GM21423 (cell line): ENCODE results near the gene SORCS3.

ENCODE experiments used
- ATAC-seq: cut with Tn5 transposase; IDR thresholded peaks from one replicate; pipeline ENCODE4 v1.9.1; 2021; ENCODE audit warnings: mild to moderate bottlenecking, moderate library complexity; ENCODE audit not compliant: unreplicated experiment

SORCS3 gene

GRCh38 chr10:104643303-104643663 lies 2.2 kb downstream of the SORCS3 start:
- ATAC-seq = no peak

- ATAC-seq = no peak
Observed at GRCh38 chr10:104646146-104646545, 5.1 kb downstream of the SORCS3 start.

GRCh38 chr10:104648421-104648820 lies 7.3 kb downstream of the SORCS3 start:
- no peak for ATAC-seq

GRCh38 chr10:104650072-104650471 lies 9.0 kb downstream of the SORCS3 start:
- no peak for ATAC-seq

GRCh38 chr10:104650635-104651331 lies 9.7 kb downstream of the SORCS3 start:
- no peak for ATAC-seq

- no peak for ATAC-seq
Observed at GRCh38 chr10:104657036-104657435, 15.9 kb downstream of the SORCS3 start.

GRCh38 chr10:104657457-104657856 lies 16.4 kb downstream of the SORCS3 start:
- ATAC-seq = no peak

GRCh38 chr10:104658067-104658466 lies 17.0 kb downstream of the SORCS3 start:
- no peak for ATAC-seq

GRCh38 chr10:104659809-104660208 lies 18.7 kb downstream of the SORCS3 start:
- no peak for ATAC-seq

GRCh38 chr10:104663076-104663475 lies 22.0 kb downstream of the SORCS3 start:
- ATAC-seq = no peak

- no peak for ATAC-seq
Observed at GRCh38 chr10:104663563-104663962, 22.5 kb downstream of the SORCS3 start.

GRCh38 chr10:104664205-104664604 lies 23.1 kb downstream of the SORCS3 start:
- ATAC-seq = no peak

GRCh38 chr10:104665174-104665573 lies 24.1 kb downstream of the SORCS3 start:
- no peak for ATAC-seq

GRCh38 chr10:104666106-104666505 lies 25.0 kb downstream of the SORCS3 start:
- ATAC-seq = no peak

GRCh38 chr10:104676874-104677273 lies 35.8 kb downstream of the SORCS3 start:
- ATAC-seq = no peak

GRCh38 chr10:104678658-104679057 lies 37.6 kb downstream of the SORCS3 start:
- no peak for ATAC-seq

- no peak for ATAC-seq
Observed at GRCh38 chr10:104680467-104681401, 39.6 kb downstream of the SORCS3 start.

- no peak for ATAC-seq
Observed at GRCh38 chr10:104681485-104681884, 40.4 kb downstream of the SORCS3 start.

- no peak for ATAC-seq
Observed at GRCh38 chr10:104683567-104683966, 42.5 kb downstream of the SORCS3 start.

- no peak for ATAC-seq
Observed at GRCh38 chr10:104686829-104687228, 45.7 kb downstream of the SORCS3 start.

GRCh38 chr10:104688251-104689042 lies 47.4 kb downstream of the SORCS3 start:
- ATAC-seq = no peak
